NCI-H1417 (cell line): ENCODE data around the gene RAB34.
A peak's percentile ranks its signal among the peaks of the same experiment; 100 is the strongest.

Source experiments
- DNase-seq, 3 experiments: peaks; one replicate each; lab custom pipeline; 2025; lab: John Stamatoyannopoulos, UW

Gene RAB34, protein sequence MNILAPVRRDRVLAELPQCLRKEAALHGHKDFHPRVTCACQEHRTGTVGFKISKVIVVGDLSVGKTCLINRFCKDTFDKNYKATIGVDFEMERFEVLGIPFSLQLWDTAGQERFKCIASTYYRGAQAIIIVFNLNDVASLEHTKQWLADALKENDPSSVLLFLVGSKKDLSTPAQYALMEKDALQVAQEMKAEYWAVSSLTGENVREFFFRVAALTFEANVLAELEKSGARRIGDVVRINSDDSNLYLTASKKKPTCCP

DNA sequence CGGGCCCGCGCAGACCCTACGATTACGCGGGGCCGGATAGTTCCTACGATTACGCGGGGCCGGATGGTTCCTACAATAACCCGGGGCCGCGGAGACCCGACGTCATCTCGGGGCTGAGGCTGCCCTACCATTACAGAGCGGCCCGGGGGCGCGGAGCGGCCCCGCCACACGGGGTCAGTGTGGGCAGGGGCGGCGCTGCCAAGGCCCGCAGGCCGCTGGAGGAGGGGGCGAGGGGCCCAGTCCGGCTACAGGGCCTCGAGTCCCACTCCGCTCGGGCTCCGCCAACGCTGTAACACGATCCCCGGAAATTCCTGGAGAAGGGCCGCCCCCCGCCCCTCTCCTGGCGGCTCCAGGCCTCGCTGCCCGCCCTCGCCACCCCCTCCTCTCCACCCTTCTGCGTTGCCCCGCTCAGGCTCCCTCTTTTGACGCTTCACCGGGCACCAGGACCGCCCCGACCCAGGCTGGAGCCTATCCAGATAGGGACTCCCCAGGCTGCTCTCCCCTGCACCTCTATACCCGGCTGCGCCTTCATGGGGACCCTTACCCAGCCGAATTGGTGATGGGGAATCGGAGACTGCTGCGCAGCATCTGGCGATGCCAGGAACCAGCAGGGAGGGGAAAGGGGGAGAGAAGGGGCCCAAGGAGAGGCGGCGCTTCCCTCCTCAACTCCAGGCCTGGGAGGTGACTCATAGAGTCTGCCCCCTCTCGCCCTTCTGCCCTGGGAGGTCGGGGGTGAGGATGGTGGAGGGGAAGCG is at the start of gene RAB34:
Gene RAB34 (minus strand): TSS at position 291 of the 755 bp plus-strand sequence. CDS start 602 bp downstream, outside the sequence.
- peak in 2 of 3 experiments; percentile 40 to 49 for DNase-seq

DNA sequence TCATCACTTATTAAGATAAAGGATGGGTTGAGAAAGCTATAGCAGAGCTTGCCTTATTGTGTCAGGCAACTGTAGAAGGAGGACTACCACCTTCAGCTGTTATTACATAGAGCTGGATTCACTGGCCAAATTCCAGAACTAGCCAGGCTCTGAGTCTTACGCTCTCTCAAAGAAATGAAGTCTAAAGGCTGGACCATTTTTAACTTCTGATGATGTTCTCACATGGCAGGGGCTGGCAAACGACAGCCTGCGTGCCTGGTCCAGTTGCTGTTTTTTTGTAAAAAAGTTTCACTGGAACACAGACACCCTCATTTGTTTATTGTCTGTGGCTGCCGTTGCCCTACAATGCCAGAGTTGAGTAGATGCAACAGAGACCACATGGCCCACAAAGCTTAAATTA is 47.4 kb upstream of the RAB34 start:
- DNase-seq, result no peak

DNA sequence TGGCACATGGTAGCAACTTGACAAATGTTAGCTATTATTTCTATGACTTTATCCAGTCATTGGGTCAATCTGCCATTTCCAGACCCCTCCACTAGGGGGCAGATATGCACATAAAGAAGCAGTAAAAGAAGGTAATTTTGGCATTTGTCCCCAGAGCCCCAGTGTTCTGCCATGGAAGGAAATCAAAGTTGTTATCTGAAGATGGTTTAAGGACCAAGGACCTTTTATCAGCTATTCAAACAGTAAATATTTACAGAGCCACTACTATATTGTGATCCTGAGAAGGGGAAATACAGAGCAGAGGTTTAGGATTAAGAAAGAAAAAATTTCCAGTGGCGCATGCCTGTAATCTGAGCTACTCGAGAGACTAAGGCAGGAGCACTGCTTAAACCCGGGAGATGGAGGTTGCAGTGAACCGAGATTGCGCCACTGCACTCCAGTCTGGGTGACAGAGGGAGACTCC is 46.2 kb upstream of the RAB34 start:
- peak; percentile 55 to 85 (median 67) for DNase-seq

DNA sequence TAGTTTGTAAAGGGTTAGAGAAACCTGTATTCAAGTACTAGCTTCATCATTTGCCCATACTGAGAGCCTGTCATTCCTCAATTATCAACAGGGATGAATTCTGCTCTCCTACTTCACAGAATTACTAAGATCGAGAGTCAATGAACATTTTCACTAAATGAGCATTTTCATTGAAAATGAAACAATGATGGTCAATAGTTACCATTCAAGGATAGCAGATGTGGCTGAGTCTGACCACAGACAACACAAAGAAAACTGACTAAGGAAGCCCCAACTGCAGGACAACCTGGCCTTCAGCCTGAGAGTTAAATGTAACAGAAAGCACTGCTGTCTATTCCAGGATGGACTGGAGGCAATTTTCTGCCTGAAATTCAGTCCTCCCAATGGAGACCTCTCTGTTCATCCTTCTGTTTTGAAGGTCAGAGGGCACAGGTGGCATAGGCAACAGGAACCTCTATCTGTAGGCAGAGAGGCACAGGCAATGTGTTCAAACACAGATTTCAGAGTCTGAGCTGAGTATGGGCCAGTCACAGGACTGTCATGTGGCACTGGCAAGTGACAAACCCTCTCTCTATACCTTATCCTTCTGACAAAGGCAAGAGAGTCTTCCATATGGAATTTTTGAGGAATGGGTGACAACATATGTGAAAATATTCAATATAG is 45.6 kb upstream of the RAB34 start:
- no peak for DNase-seq

DNA sequence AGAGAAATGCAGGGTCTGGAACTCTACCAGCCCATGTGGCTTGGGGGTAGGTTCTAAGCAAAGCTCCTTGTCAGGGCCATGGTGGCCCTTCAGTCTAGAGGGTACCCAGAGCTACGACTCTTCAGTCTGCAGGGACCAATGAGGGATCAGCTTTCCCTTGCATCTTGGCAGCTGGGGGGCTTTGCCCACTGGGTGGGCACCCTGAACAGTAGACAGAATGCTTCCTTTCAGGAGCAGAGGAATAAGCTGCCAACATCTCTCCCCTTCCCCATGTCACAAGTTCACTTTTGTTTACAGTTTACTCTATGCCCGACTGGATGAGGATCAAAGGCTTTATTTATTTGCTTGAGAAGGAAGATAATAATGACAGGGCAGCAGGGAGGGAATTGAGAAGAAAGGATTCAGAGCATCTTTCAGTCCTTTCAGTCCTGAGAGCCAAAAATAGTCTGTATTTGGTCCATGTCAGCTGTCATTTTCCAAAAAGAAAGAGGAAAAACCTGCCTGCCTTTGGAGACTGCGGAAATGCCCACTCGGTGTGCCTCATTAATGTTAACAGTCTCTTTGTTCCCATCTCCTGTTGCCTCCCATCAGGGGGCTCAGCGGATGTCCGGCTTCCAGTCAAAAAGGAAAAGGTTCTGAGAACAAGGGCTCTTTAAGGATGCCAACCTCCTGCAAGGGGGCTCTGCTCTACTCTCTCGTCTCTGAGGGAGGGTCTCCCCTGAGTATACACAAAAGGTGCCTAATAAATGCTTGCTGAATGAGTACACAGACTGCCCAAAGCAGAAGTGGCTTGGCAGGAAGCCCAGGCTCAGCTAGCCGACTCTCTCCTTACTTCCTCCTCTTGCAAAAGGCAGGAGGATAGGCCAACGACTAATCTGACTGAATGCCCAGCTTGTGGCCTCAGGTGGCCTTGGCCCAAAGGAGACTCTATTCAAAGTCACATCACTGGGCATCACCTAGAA is 43.2 kb upstream of the RAB34 start:
- peak in 2 of 3 experiments; percentile 76 to 88 for DNase-seq

DNA sequence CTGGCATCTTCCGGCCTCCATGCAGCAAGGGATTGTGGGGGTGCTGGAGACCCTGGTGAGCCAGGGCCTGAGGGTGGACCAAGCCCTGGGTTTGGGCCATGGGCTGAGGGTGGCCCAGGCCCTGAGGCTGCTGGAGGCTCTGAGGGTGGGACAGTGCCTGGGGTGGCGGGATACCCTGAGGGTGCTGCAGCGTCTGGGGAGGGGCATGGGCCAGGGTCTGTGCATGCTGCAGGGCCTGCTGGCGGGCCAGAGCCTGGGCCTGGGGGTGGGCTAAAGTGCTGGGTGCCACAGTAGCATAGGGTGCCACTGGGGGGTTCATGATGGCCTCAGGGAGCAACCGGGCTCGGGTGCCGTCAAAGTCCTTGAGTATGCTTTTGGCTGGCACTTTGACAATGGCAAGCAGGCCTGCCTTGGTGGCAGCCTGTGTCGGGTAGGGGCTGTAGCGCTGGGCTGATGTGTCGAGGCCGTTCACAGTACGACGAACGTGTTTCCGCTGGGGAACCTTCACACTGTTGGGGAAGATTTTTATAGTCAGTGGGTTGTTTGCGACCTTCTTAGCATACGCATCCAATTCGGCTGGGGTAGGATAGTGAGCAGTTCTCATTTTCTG is 41.7 kb upstream of the RAB34 start:
- no peak for DNase-seq

DNA sequence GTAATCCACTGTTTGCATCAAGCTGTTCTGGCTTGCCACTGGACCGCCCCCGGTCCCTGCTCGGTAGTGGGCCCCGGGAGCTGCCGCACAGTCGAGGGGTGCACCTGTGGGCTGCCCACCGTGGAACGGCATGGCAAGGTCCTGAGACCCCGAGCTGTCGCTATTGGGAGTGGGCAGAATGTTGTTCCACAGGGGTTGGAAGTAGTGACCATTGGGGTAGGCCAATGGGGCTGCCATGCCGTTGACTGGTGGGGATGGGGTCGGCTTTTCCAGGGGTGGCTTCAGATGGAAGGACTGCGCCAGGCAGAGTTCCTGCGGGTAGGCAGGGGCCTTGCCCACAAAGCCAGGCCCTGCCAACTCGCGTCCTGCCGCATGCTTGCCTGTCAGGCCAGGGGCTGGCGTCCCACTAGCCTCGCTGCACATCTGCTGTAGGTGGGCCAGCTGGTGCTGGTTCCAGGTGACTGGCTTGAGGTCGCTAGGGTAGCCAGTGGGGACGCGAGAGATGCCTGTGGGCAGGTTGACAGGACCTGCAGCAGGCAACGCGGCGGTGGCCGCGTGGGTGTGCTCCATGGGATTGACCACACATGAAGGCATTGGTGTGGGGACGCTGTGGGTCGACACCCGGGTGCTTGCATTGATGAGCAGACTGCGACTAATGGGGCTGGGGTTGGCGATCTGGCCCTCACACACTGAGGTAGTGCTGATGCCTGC is 40.9 kb upstream of the RAB34 start:
- DNase-seq, result no peak

DNA sequence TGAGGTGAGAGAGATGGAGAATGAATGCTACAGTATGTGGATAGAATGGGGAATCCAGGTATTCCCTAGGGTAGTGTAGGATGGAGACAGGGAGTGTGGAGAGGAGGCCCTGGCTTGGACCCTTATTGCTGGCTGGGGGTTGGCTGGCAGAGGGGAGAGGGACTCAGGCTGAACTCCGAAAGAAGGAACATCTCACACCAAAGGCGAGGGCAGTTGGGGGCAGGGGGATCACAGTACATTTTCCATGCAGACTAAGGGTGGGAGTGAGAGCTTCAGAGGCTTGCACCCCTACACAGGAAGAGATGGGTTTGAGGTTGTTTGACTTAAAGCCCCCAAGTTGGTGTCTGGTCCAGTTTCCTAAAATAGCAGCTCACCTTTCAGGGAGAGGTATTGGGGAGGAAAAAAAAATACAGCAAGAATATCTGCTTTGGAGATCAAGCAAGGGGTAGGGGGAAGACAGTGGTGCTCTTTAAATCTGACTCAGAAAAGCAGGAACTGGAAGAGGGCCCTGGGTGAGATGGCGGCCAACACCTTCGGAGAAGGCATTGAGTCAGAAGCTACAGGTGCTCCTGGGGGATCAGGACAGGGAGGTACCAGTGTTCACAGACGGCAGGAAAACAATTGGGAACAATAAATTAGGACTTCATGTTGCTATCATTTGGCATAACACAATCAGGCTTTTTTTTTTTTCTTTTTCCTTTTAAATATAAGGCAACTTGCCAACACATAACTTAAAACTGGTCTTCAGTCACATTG is 38.6 kb upstream of the RAB34 start:
- DNase-seq, result no peak

DNA sequence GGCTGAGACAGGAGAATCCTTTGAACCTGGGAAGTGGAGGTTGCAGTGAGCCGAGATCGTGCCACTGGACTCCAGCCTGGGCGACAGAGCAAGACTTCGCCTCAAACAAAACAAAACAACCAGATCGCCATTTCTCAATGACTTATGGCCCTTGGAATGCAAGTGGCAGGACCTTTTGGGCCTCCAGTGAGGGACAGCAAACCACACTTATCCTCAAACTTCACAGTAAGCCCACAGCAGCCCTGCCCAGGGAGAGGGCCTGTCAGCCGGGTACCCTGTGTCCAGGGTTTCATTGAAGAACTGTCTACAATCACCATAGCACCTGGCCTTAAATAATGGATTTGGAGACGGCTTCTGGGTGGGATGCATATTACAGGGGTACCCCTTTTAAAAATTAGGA is 37.8 kb upstream of the RAB34 start:
- no peak for DNase-seq

DNA sequence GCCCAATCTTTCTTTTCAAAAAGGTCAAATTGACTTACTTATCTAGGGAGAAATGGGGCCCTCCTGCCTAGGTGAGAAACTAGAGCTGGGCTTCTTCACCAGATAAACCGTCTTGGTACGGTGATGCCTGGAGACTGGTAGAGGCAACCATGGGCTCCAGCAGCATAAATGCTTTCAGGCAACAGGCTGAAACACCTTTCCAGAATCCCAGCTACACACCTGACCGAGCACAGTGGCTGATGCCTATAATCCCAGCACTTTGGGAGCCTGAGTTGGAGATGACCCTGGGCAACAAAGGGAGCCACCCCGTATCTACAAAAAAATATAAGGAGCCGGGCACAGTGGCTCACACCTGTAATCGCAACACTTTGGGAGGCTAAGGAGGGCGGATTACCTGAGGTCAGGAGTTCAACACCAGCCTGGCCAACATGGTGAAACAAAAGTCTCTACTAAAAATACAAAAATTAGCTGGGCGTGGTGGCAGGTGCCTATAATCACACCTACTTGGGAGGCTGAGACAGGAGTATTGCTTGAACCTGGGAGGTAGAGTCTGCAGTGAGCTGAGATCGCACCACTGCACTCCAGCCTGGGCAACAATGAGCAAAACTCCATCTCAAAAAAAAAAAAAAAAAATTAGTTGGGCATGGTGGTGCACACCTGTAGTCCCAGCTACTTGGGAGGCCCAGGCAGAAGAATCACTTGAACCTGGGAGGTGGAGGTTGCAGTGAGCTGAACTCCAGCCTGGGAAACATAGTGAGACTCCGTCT is 34.1 kb upstream of the RAB34 start:
- no peak for DNase-seq

DNA sequence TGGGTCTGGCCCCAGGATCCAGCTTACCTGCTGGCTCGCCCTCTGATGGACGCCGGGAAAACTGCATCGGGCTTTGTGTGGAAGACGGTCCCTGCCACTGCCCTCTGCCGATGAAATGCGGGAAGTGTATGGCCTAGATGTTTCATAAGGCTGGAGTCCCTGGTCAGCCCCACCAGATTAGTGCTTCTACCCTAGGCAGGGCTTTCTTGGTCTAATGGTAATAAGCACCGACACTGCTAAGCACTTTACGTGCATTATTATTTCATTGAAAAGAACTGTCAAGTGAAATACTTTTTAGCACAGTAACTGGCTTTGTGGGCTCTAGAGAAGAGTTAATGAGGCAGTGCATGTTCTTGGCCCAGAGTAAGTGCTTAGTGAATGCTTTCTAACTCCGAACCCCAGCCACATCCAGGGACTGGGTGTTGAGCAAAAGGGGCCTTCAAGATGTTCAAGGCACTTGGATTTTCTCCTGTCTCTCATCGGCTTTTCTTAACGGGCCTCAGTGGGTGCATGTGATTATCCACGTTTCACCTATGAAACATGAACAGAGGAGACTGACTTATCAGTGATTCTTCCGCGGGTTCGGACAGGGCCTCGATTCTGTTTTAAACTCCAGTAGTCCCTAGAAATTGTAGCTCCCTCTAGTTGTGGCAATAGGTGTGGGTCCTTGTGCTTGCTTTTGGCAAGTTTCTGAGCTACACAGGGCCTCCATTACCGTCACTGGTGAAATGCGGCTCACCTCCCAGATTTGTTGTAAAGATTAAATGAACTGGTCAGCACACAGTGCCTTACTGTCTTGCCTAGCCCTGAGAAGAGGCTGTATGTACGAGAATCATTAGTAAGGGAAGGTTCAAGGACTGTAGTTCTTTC is 32.7 kb upstream of the RAB34 start:
- DNase-seq, result peak; percentile 85 to 95 (median 93)

DNA sequence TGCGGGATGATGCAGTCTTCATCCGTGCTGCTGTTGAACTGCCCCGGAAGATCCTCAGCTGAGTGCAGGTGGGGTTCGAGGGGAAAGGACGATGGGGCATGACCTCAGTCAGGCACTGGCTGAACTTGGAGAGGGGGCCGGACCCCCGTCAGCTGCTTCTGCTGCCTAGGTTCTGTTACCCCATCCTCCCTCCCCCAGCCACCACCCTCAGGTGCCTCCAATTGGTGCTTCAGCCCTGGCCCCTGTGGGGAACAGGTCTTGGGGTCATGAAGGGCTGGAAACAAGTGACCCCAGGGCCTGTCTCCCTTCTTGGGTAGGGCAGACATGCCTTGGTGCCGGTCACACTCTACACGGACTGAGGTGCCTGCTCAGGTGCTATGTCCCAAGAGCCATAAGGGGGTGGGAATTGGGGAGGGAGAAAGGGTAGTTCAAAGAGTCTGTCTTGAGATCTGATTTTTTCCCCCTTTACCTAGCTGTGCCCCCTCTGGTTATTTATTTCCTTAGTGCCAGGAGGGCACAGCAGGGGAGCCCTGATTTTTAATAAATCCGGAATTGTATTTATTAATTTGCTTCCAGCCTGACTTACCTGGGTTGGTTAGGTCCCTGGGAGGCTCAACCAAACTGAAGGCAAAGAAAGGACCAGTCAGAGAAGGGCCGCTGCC is 32.0 kb upstream of the RAB34 start:
- DNase-seq, result no peak

DNA sequence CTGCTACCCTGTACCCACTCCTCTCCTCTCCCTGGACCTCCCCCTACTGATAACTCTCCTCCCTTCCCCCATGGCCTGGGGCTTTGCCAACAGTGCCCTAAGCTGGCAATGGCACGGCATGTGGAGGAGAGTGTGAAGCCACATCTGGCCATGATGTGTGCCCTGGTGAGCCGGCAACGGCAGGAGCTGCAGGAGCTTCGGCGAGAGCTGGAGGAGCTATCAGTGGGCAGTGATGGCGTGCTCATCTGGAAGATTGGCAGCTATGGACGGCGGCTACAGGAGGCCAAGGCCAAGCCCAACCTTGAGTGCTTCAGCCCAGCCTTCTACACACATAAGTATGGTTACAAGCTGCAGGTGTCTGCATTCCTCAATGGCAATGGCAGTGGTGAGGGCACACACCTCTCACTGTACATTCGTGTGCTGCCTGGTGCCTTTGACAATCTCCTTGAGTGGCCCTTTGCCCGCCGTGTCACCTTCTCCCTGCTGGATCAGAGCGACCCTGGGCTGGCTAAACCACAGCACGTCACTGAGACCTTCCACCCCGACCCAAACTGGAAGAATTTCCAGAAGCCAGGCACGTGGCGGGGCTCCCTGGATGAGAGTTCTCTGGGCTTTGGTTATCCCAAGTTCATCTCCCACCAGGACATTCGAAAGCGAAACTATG is 31.3 kb upstream of the RAB34 start:
- peak in 1 of 3 experiments; percentile 22 for DNase-seq

DNA sequence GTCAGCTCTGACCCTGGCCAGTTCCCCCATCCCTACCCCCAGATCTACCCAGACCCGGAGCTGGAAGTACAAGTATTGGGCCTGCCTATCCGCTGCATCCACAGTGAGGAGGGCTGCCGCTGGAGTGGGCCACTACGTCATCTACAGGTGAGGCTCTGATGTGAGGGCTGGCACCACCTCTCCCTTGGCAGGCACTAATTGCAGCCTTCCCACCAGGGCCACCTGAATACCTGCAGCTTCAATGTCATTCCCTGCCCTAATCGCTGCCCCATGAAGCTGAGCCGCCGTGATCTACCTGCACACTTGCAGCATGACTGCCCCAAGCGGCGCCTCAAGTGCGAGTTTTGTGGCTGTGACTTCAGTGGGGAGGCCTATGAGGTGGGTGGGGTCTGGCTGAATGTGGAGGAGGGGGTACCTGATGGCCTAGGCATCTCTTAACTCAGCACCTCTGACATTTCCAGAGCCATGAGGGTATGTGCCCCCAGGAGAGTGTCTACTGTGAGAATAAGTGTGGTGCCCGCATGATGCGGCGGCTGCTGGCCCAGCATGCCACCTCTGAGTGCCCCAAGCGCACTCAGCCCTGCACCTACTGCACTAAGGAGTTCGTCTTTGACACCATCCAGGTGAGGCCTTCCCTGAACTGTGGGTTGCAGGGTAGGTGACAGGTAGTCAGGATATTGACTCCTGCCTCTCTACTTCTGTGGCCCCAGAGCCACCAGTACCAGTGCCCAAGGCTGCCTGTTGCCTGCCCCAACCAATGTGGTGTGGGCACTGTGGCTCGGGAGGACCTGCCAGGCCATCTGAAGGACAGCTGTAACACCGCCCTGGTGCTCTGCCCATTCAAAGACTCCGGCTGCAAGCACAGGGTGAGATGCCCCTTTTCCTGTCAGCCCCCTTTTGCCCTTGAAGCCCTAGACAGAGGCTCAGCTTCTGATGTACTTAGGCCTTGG is 30.4 kb upstream of the RAB34 start:
- no peak for DNase-seq

DNA sequence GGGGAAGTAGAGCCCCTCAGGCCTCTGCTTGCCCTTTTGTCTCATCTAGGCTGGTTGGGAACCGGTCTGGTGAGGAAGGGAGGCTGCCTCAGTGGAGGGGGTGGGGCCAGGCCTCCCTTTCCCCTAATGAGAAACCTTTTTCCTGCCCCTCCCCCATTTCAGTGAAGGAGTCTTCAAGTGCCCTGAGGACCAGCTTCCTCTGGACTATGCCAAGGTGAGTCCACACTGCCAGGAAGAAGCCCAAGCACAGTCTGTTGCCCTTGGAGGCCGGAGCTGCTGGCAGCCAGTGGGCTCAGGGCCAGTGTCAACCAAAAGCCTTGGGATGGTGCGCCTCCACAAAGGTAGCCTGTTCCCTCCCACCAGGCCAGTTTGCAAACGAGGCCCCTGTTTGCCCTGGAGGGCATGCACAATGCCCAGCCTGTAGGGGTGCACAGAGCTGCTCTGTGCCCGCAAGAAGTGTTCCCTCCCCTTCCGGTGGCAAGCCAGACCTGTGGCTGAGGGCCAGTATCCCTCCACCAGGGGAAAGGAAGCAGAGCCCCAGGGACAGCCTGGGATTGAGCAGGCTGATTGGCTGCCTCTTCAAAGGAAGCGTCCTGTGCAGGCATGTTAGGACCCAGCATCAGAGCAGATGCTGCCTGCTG is 29.5 kb upstream of the RAB34 start:
- peak in 1 of 3 experiments; percentile 32 for DNase-seq
